ENCODE results near the gene ARFGAP3.

ARFGAP3 gene, protein sequence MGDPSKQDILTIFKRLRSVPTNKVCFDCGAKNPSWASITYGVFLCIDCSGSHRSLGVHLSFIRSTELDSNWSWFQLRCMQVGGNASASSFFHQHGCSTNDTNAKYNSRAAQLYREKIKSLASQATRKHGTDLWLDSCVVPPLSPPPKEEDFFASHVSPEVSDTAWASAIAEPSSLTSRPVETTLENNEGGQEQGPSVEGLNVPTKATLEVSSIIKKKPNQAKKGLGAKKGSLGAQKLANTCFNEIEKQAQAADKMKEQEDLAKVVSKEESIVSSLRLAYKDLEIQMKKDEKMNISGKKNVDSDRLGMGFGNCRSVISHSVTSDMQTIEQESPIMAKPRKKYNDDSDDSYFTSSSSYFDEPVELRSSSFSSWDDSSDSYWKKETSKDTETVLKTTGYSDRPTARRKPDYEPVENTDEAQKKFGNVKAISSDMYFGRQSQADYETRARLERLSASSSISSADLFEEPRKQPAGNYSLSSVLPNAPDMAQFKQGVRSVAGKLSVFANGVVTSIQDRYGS

DNA sequence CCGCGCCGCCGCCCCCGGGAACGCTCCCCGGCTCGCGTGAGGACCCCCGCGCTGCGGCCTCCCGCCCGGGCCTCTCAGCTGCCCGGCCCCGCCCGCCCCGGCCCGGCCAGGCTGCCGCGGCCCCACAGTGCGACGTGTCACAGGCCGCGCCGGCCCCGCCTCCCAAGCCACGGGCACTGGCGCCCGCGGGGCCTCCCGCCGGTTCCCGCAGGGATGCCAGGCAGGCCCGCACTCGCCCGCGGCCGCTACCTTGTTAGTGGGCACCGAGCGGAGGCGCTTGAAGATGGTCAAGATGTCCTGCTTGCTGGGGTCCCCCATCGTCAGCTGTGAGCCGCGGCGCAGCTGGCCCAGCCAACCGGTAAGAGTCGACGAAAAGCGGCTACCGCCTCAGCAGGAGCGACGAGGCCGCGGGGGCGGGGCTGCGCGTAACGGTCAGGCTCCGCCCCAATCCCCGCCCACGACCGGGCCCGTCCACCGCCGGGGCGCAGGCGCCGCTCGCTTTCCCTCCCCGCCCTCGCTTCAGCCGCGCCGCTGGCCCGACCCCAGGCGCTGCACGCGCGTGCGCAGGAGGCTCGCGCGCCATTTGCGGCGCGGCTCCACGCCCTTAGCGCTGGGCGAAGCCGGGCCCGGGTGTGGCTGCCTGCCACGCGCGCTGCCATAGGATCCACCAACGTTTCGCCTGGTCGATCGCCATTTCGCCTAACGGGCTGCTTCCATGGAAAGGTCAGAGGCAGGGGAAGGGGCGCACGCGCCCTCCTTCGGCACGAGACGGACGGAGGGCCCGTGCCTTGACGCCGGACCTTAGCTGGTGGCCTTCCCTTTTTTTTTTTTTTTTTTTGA, at the start of gene ARFGAP3:
Gene ARFGAP3, minus strand, starts transcription at position 409 of the 840 bp plus-strand sequence. Its CDS starts 91 bp downstream, at position 318.
- DNase-seq, result peak; percentile 98

DNA sequence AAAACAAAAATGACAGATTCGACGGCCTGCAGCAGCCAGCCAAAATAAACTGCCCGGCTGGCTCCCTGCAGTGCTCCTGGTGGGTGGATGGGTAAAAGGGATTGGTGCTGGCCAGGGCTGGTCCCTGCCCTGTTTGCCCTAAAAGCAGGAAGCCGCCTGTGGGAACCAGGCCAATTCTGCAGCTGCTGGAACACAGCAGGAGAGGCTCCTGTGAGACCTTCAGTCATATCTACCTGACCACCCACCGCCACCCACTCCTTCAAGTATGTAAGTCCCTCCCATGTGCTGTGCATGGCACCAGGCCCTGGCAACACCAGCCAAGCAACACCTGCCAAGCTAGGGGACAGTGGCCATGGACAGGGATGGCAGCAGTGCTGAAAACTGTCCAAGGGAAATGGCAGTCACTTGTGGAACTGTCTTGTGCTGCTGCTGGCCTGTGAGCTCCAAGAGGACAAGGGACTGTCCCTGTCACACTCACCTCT, 48.7 kb upstream of the ARFGAP3 start:
- no peak for DNase-seq

DNA sequence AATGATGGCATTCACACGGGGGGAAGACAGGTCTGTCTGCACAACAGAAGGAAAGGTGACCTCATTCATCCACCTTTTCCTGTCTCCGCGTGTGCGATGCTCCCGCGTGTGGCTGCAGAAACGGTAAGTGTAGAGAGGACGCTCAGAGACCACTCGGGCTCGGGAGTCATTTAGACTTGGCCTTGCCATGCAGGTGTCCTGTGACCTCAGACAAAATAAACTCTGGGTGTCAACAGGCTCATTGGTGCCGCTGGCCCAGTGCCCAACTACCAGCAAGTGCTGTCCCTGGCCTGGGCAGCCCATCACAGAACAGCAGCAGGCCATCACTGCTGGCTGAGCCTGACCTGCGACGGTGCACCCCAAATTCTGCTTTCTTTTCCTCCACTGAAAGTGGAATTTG, 48.1 kb upstream of the ARFGAP3 start:
- DNase-seq, result no peak

DNA sequence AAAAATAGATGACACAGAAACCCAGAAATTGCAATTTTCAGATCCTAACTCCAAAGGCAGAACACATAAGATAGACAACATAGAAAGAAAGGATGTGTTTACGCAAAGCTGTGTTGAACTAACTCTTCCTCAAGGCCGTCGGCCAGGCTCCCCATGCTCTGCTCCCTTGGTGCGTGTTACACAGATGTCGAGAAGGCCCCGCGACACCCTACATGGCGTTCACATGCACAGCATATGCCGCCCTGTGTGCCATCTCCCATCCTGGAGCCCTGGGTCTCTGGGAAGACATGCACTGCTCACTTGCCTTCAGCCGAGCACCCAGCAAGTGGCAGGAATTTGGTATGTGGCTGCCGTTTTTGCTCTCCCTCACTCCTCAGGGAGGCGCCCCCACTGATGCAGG, 47.0 kb upstream of the ARFGAP3 start:
- DNase-seq, result no peak

DNA sequence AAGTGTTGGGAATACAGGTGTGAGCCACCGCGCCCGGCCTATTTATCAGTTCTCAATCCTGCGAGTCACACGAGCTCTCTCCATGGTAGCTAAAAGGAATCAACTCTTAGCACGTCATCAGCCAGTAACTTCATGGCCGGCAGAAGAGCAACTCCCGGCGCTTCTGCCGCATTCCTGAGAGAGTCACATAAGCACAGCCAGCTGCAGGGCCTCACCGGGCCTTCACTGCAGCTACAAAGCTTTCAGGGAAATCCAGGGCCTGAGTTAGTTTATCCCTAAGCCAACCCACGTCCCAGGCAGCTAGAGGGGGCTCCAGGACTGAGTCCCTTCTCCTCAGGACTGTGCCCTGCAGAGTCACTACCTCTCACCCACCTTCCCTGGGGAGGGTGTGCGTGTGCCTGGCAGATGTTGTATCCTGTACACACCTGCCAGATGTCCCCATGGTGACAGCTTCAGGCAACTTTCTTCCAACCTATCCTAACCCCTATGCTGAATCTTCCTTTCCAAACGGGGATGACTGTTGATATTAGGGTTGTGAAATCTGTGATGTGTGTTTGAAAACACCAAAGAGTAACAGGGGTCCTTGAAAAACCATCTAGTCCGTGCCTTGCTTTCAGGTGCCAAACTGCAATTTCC, 45.9 kb upstream of the ARFGAP3 start:
- no peak for DNase-seq

DNA sequence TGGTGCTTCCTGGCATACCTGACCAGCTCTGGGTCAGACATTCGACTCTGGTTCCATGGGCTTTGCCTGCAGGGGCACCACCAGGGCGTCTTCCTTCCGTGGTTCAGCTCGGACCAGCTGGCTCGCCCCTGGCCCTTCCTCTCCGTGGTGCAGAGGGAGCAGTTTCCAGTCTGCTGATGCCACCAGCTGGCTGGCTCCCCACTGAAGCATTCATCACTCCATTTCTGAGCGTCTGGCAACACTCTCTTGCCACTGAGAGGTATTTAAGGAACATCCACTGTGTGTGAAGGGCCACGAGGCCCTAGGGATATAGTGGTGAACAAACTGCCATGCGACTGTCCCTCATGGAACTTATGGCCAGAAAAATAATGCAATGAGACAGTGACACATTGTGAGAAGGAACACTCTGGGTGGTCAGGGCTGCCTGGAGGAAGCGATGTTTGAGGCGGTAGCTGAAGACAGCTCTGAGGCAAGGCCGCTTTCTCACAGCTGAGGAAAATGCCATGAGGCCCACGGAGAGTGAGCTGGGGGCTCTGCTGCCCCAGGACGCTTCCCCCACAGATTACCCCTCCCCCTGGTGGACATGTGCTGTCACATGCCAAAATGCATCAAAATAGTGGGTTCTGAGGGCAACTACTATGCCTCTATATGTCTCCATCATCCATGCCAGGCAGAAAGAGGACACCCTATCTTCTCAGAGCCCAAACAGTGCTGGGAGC, 44.9 kb upstream of the ARFGAP3 start:
- no peak for DNase-seq

DNA sequence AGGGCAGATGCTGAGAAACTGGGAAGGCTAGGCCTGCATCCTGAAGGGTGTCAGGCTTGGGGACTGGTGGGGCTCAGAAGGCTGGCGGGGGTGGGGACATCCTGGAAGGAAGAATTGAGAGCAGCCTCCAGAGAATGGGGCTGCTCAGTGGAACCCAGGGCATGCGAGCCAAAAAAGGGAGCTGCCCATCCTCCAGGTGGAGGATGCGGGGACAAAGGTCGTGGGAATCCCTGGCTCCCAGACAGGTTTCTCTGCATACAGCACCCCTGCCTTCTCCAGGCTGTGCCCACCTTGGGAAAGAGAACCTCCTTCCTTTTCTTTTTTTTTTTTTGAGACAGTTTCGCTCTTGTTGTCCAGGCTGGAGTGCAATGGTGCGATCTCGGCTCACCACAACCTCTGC, 40.9 kb upstream of the ARFGAP3 start:
- DNase-seq, result no peak

DNA sequence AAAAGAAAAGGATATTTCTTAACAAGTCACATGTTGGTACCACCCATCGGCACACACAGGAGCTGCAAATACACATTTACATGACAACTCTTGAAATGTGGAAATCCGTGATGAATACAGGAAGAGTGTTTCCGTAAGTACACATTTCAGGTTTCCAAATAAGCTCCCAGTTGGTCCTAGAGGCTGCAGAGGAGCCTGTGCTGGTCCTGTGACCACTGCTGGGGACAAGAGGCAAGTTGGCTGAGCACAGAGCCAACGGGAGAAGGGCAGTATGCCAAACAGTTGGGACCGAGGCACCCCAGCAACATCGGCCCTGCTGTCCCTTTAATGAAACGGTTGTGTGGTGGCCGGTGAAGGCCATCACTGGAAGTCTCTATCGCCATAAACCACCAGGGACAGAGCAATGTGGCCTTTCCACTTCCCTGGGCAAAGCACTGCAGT, 38.5 kb upstream of the ARFGAP3 start:
- DNase-seq, result no peak

DNA sequence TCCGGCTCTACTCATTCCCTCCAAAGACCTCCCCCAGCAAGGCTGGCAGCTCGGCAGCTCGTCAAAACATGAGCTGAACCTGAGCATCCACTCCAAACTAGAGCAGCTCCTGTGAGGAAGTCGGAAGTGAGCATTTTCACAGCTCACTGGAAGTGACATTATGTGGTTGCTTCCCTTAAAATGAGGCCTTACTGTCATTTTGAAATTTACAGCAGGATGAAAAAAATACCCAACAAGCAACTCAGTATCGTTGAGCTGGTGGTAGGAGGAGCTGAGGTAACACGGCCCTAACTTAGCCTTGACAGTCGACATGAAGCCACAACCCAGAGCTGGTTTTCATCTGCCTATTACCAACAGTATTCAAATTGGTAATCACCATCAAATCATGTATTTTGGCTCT, 38.0 kb upstream of the ARFGAP3 start:
- DNase-seq, result no peak

DNA sequence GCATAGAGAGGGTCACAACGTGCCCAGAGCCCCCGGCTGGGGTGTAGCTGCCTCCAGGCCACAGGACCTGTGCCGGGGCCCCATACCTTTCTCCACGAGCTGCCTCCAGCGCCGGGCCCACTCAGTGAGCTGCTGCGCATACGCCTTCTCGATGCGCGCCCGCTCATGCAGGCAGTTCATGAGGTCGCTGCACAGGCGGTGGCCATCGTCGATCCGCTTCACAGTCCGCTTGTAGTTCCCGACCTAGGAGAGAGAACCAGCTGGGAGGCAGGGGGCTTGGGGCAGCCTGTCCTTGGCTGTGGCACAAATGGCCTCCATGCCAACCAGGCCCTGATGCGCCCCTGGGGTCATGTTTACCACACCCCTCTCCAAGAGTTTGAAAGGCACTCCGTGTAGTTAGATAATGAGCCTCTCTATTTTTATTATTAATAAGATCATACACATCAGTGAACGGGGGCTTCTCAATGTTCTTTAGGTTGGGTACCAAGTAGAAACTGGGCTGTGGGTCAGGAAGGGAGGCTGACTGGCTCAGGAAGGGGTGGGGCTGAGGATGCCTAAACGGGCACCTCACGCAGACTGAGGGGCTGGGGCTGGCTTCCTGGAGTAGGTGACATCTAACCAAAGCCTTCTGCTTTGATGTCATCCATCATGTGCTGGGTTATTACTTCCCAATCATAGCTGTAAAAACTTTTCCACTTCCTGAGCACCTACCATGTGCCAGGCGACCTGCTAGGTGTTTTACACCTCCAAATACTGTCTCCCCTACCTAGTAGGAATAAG, 36.5 kb upstream of the ARFGAP3 start:
- no peak for DNase-seq

DNA sequence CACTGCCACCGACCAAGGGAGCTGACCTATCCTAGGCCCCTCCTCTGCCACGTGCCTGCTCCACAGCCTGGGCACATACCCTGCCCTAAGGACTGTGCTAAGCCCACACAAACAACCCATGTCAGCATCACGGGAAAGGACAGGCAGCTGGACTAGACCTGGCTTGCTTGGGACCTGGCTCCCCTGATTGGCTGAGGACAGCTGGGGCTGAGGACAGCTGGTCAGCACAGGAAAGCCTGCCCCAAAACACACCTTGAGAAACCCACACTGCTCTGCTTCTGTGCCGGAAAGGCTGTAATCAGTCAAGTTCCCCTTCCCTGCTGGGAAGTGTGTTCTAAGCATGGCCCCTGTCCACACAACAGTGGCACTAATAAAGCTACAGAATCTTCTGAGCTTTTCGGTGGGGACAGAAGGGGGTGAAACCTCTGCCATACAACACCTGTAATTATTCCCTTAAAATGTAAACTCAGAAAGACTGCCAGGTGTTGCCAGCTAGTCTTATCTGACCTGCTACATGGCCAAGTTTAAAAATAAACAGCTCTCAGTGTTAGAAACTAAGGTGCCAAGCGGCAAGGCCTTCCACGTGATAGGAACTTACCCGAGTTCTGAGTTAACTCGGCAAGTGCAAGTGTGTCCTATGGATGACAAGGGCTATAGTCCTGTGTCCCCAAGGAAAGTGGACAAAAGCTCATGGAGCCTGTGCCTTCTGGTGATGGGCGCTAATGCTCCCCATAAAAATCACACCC, 35.7 kb upstream of the ARFGAP3 start:
- DNase-seq, result no peak

DNA sequence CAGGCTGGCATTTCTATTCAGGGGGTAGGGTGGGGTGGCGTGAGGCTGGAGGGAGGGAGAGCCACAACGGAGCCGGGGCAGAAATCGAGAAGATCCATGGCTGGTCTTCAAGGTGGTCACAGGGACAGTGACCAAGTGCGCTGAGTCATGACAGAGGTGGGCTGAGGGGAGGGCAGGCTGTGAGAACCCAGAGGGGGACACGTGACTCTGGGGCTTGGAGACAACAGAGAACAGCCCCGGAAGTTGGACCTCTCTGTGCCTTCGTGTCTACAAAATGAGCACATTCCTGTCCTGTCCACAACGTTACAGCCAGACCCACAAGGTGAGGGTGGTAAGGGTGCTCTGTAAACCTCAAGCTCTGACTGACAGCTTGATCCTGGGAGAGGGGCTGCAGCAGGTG, 35.1 kb upstream of the ARFGAP3 start:
- DNase-seq, result no peak

DNA sequence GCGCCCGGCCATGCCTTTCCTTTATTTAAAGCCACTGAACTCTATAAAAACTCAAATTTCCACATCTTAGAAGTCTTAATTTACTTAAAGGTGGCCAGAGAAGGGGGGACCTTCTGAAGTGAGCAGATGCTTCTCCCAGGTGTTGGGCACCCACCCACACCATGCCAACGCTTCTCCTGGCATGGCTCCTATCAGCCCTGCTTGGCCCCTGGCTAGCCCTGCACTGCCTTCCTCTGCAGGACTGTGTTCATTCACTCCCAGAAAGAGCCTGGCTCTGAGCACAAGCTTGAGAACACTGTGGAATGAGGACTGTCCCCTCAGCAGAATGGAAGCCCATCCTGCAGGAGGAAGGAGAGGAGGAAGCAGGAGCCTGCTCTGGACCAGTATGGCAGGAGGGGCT, 34.6 kb upstream of the ARFGAP3 start:
- DNase-seq, result no peak

DNA sequence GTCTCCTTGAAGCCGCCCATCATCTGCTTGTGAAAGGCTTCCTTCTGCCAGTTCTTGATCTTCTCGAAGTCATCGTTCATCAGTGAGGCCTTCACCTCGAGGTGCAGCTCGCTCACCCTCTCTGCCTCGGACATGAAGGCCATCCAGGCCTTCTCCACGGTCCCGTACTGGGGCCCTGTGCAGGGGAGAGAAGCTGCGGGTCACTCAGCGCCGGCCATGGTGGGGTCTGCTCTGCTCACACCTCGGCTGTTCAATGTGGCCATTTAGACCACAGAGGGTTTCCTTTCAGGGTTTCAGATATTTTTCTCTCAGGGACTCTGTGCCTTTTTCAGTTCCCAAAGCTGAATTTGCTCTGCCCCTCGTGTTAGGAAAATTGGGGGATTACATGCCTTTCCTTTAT, 33.9 kb upstream of the ARFGAP3 start:
- no peak for DNase-seq

DNA sequence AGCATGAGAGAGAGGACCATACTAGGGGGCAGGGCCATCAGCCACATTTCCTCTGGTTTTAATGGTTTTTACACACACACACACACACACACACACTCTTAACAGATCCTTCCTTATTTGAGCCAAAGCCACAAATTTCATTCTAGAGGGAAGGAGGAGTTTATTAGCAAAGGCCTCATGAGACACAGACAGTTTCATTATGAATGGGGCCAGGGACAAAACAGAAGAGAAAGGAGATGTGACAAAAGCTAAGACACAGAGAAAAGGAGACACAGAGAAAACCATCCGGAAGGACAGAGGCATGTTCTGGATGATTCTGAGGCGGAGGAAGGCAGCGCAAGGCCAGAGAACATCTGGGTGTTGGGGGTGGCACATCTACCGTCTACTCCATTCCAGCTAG, 32.2 kb upstream of the ARFGAP3 start:
- DNase-seq, result no peak

DNA sequence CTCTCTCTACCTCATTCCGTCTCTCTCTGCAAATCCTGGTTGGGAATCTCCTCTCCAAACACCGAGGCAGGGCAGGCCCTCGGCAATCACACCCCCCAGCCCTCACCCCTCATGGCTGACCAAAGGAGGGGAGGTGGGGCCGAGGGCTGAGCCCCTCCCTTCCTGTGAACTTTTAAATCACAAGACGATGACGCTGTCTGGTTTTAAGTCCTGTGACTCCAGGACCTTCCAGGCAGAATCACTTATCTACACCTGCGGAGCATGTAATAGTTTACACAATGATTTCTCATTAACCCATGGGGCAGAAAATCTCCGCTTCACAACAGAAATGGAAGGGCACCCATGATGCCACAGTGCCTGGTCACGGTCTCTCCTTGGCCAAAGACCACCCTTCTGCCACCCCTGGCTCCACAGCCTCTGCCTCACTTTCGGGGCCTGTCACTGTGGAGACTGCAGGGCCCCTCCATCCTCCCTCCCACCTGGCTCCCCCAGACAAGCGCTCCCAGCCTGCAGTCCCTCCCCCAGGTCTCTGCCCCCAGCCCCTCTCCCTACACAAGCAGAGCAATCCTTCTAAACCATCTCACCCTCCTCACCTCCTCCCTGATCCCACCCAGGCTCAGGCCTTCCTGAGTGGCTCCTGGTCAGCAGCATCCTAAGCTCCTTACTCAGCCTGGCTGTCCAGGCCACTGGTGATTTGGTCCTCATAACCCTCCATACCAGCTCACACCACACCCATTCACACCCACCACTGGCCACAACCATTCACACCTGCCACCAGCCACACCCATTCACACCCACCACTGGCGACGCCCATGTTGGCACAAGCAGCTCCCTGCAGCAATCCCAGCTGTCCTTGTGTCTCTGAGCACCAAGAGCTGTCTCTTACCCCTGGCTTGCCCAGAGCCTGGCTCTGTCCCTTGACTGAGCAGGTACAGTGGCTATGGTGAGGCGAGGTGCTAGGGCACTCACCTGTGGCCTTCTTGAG, 30.7 kb upstream of the ARFGAP3 start:
- DNase-seq, result no peak

DNA sequence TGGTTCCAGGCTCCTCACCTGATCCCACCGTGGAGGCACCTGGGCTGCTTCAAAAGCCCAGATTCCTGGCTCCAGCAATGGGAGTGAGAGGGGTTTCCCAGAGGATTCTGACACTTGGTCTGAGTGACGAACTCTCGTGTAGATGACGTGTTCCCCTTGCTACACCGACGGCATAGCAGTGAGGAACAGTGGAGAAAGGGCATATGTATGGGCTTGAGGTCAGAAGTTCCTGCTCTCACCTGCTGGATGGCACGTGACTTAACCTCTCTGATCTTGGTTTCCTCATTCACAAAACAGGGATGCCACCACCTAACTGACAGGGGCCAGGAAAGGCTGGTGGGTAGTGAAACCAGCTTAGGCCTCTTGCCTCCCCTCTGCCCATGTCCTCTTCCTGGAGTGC, 30.0 kb upstream of the ARFGAP3 start:
- DNase-seq, result no peak

DNA sequence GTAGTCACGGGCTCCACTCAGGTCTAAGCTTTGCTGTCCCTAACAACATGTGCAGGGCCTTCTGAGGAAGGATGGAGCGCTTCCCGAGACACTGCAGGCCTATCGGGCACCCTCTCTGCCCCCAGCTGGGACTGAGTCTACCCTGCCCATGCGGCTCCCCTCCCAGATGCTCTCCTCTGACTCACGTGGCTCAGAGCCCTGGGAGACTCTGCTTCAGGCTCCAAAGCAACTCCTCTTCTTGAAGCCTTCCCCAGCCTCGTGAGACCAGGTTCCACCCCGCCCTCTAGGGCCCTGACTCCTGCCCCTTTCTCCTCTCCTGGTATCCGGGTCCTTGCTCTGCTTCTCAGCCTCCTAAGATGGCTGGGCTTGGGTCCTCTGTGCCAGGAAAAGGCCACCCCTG, 28.4 kb upstream of the ARFGAP3 start:
- no peak for DNase-seq

DNA sequence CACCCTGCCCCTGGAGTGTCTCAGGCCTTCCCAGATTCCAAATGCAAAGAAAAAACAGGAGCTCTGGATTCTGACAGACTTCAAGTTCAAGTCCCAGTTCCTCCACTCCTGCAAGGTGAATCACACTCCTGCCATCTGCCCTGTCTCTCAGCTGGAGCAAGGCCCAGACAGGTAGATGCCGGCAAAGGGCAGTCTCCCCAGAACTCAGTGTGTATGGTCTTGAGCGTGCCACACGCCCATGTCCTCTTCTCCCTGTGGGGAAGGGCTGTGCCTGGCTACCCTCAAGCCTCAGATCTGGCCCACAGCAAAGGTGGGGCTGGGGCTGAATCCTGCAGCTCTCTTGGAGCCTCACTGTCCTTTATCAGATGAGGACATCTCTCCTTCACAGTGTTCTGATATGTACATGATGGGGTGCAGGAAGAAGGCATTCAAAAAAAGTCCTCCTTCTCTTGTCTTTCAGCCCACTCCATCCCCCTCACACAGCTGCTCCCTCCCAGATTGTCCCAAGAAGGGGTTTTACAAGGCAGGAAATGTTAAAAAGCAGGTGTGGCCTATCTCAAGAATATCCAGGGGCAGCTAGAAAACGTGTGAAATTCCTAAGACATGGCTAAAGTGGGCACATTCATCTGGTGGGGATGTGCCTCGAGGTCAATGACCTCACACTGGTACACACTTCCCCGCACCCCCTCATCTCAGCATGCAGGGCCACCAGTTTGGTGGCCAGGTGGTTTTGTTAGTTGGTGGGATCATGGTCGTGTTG, 27.7 kb upstream of the ARFGAP3 start:
- no peak for DNase-seq

Data from activated CD8-positive, alpha-beta memory T cell treated with anti-CD3 and anti-CD28 coated beads for 24 hours (primary cell).